Pancreas (tissue), 10 donors: Measurements from ENCODE around the gene VPS13D. TPM values are rescaled to one million over a fixed set of nuclear protein-coding genes. Genes with fewer than 3 reads are reported as not detected.

Source experiments
- ATAC-seq, 4 donors: fragments of 200-7000 bp; cut with Tn5 transposase; one replicate each; pipeline versions ENCODE4 v1.8.0 to v1.9.1; 2020; ENCODE audit warnings: mild to moderate bottlenecking in 4 of 4, moderate library complexity in 4 of 4
- DNase-seq, 6 donors: peaks; one replicate each; pipeline ENCODE4 v3.0.0-alpha.2; 2020
- FAIRE-seq: peaks from 2 replicates; lab custom pipeline; 2012; peaks lifted over from hg19 to GRCh38; lab: Jason Lieb, UNC
- H3K27ac ChIP-seq, 4 donors: fragments of 200-600 bp; sonication (generic); 1 replicate in 3 of 4; 2 replicates in 1 of 4; pipeline versions ENCODE4 v1.5.0 to v1.8.0; 2020
- H3K27me3 ChIP-seq, 4 donors: fragments of 200-600 bp; one replicate each; pipeline ENCODE4 v1.8.0; 2021
- H3K36me3 ChIP-seq, 3 donors: fragments of 200-600 bp; sonication (generic) in 1 of 3; one replicate each; pipeline versions ENCODE4 v1.5.0 to v1.8.0; 2020 to 2021
- H3K4me1 ChIP-seq, 3 donors: fragments of 200-600 bp; one replicate each; pipeline ENCODE4 v1.8.0; 2021
- H3K4me3 ChIP-seq, 4 donors: fragments of 200-600 bp; sonication (generic) in 2 of 4; one replicate each; pipeline versions ENCODE4 v1.5.0 to v1.8.0; 2020 to 2021
- H3K9me3 ChIP-seq, 4 donors: fragments of 200-600 bp; one replicate each; pipeline ENCODE4 v1.8.0; 2021
- CTCF ChIP-seq, 4 donors: fragments of 200-600 bp; sonication (generic) in 3 of 4; IDR thresholded peaks; one replicate each; pipeline versions ENCODE4 v1.5.0 to v1.8.0; 2021; ENCODE audit warnings: antibody characterized with exemption in 4 of 4
- WGBS, 2 donors: extraction: QIAGEN DNeasy Blood & Tissue Kit; methylation state at CpG; one replicate each; pipeline ENCODE4 v1.1.7; 2013; 5-methylcytosine and 5-hydroxymethylcytosine counted together
- intact Hi-C, 3 donors: fragments of 100-400 bp; cut with DNase I; formaldehyde crosslinking; loops; one replicate each; pipeline versions ENCODE4 v1.11.1 to v1.14.2; 2022
- polyA plus RNA-seq, 2 donors: library from polyadenylated mRNA; stranded (reverse); fragments of 200-250 nt; gene quantifications; one replicate each; pipeline ENCODE4 v1.2.3, GENCODE V29; 2013
- total RNA-seq, 6 donors: library from RNA; stranded (reverse); fragmentation: NEBNext Ultra II Directional in 4 of 6; extraction: Animal tissue kit (Norgen Biotek cat#: 25700) in 4 of 6; gene quantifications; one replicate each; pipeline versions ENCODE4 v1.2.1 to v1.2.4, GENCODE V29; 2021 to 2023
- donor health status: healthy with polysubstance abuse.
- donor health status: DM: no; HTN: no; CAD: no; lungs with moderate emphysema.
- donor health status: DM: no; HTN: no; CAD: no.
- donor health status: control.
- donor health status: control.
- donor health status: Bipolar disorder and iron deficiency.
- donor health status: DM: yes; HTN: yes; CAD: no.
- donor health status: DM: no; HTN: no; CAD: no.
- donor health status: DM: no; HTN: no; CAD: no.
- donor health status: DM: yes; HTN: yes; CAD: no.

Gene VPS13D
- total and polyA plus RNA-seq, 8 donors: 13.7 to 39.0 (median 24.8) TPM

- TF ChIP-seq CTCF (IDR thresholded peaks at IDR 0.05): no peak
- Histone ChIP-seq H3K4me1 (peaks cover 0 to 6% (median 0%) of the 10 kb centered on the region in 3 donors), H3K27me3 (no peaks in the 10 kb centered on the region), H3K9me3 (no peaks in the 10 kb centered on the region), H3K36me3 (peaks cover 0 to 62% (median 6%) of the 10 kb centered on the region in 3 donors), H3K27ac (no peak overlapping the region), H3K4me3 (no peak overlapping the region)
- 83 to 86% methylated on average over 6 of the region's 6 CpGs for WGBS, 2 donors
- DNase-seq (no peak), ATAC-seq (no peak), FAIRE-seq (peak; percentile 32)
- intact Hi-C loops: loop anchor here in 1 of 3 donors (5.0 kb wide), 1 partner anchor 352 kb away; no protein-coding TSS in a partner anchor
Measured at GRCh38 chr1:12309783-12310742, 80.2 kb downstream of the VPS13D start.

- FAIRE-seq (peak; percentile 9), ATAC-seq (peak; percentile 55 to 94 (median 88)), DNase-seq (no peak)
- no peaks in the 10 kb centered on the region for H3K27me3 ChIP-seq
- no peaks in the 10 kb centered on the region for H3K9me3 ChIP-seq
- H3K4me3 ChIP-seq: no peak overlapping the region
- H3K36me3 ChIP-seq: peaks cover 0 to 27% (median 3%) of the 10 kb centered on the region in 3 donors
- intact Hi-C loops: loop anchor here in 1 of 3 donors (5.0 kb wide), 1 partner anchor 348 kb away; no protein-coding TSS in a partner anchor
- 37 to 41% methylated on average over 1 of the region's 1 CpG for WGBS, 2 donors
- no peak overlapping the region for H3K27ac ChIP-seq
- peak in 2 of 4 donors; percentile 16 to 30 for TF ChIP-seq CTCF (IDR thresholded peaks at IDR 0.05)
- peaks cover 0 to 6% (median 0%) of the 10 kb centered on the region in 3 donors for H3K4me1 ChIP-seq
Measured at GRCh38 chr1:12314333-12314903, 84.6 kb downstream of the VPS13D start.

GRCh38 chr1:12315146-12315545 is 85.3 kb downstream of the VPS13D start:
- FAIRE-seq: no peak
- DNase-seq: no peak
- no peak overlapping the region for H3K4me3 ChIP-seq
- no peaks in the 10 kb centered on the region for H3K27me3 ChIP-seq
- peaks cover 0 to 6% (median 0%) of the 10 kb centered on the region in 3 donors for H3K4me1 ChIP-seq
- intact Hi-C loops: loop anchor here in 1 of 3 donors (5.0 kb wide), 1 partner anchor 342 kb away; no protein-coding TSS in a partner anchor
- H3K9me3 ChIP-seq: no peaks in the 10 kb centered on the region
- H3K27ac ChIP-seq: no peak overlapping the region
- ATAC-seq: peak in 1 of 4 donors; percentile 25
- peaks cover 0 to 29% (median 3%) of the 10 kb centered on the region in 3 donors for H3K36me3 ChIP-seq
- no peak for TF ChIP-seq CTCF (IDR thresholded peaks at IDR 0.05)
- WGBS, 2 donors: 82 to 87% methylated on average over 2 of the region's 2 CpGs

- Histone ChIP-seq H3K9me3 (no peaks in the 10 kb centered on the region), H3K4me1 (peaks cover 0 to 6% (median 0%) of the 10 kb centered on the region in 3 donors), H3K27me3 (no peaks in the 10 kb centered on the region), H3K27ac (no peak overlapping the region), H3K4me3 (no peak overlapping the region), H3K36me3 (peaks cover 0 to 27% (median 3%) of the 10 kb centered on the region in 3 donors)
- intact Hi-C loops: loop anchor here in 1 of 3 donors (5.0 kb wide), 1 partner anchor 341 kb away; no protein-coding TSS in a partner anchor
- no peak for DNase-seq
- FAIRE-seq: no peak
- ATAC-seq: peak in 1 of 4 donors; percentile 27
- 85 to 96% methylated on average over 2 of the region's 2 CpGs for WGBS, 2 donors
- no peak for TF ChIP-seq CTCF (IDR thresholded peaks at IDR 0.05)
Measured at GRCh38 chr1:12316331-12316730, 86.5 kb downstream of the VPS13D start.
